Naive thymus-derived CD8-positive, alpha-beta T cell (primary cell): Measurements from ENCODE around the gene APOBEC3H. TPM values are rescaled to one million over a fixed set of nuclear protein-coding genes. Genes with fewer than 3 reads are reported as not detected.
A peak's percentile ranks its signal among the peaks of the same experiment; 100 is the strongest.
"Not testable (repeated sequence)": the region's sequence is repeated elsewhere in the genome, so short reads cannot be mapped to it uniquely, and the experiment has no call there.

ENCODE experiments used
- ATAC-seq, 2 donors: fragments of 150-1000 bp; cut with Tn5 transposase in 1 of 2; sonication (Bioruptor Pico), chemical (Tn5 transposase) in 1 of 2; 1 replicate in 1 of 2; 2 replicates in 1 of 2; pipeline ENCODE4 v1.10.0; 2021; ENCODE audit warnings: mild to moderate bottlenecking in 2 of 2, moderate library complexity in 2 of 2
- POLR2A ChIA-PET: fragments of 350-600 bp; sonication (Branson Sonifier 250); formaldehyde crosslinking; loops from one replicate; lab custom pipeline; 2021; ENCODE audit warnings: antibody characterized with exemption; lab: Charles Lee
- DNase-seq, 10 donors: peaks; one replicate each; pipeline versions ENCODE4 v3.0.0 to v3.0.0-alpha.2; 2020 to 2022
- H3K27ac Mint-ChIP-seq, 10 donors: one replicate each; pipeline ENCODE4 v1.8.0; 2020 to 2022; ENCODE audit warnings: mild to moderate bottlenecking in 10 of 10, mixed read lengths in 10 of 10, moderate library complexity in 4 of 10, inconsistent platforms in 1 of 10
- H3K27me3 Mint-ChIP-seq, 5 donors: one replicate each; pipeline ENCODE4 v1.8.0; 2021 to 2022; ENCODE audit warnings: mixed read lengths in 5 of 5
- H3K36me3 Mint-ChIP-seq, 3 donors: one replicate each; pipeline ENCODE4 v1.8.0; 2020 to 2022; ENCODE audit warnings: mixed read lengths in 3 of 3, mild to moderate bottlenecking in 2 of 3, inconsistent platforms in 1 of 3
- H3K4me1 Mint-ChIP-seq, 4 donors: one replicate each; pipeline ENCODE4 v1.8.0; 2021 to 2022; ENCODE audit warnings: mixed read lengths in 4 of 4
- H3K4me3 Mint-ChIP-seq, 10 donors: one replicate each; pipeline ENCODE4 v1.8.0; 2020 to 2022; ENCODE audit warnings: mild to moderate bottlenecking in 10 of 10, mixed read lengths in 10 of 10, moderate library complexity in 6 of 10, inconsistent platforms in 1 of 10
- H3K9me3 Mint-ChIP-seq, 9 donors: one replicate each; pipeline ENCODE4 v1.8.0; 2020 to 2022; ENCODE audit warnings: mixed read lengths in 9 of 9, mild to moderate bottlenecking in 3 of 9, inconsistent platforms in 1 of 9, moderate library complexity in 1 of 9
- polyA plus RNA-seq, 3 donors: library from polyadenylated mRNA; unstranded; fragments of 300-500 nt; fragmentation: Illumina TruSeq; gene quantifications; one replicate each; pipeline ENCODE4 v1.2.3, GENCODE V29; 2021
- total RNA-seq, 8 experiments: library from RNA in 2 of 8; stranded (reverse) in 2 of 8; gene quantifications; one replicate each; pipeline ENCODE4 v1.2.3 and lab custom pipeline; 2021 to 2026

APOBEC3H gene
- total and polyA plus RNA-seq, 5 experiments from 2014 or later = 0.55 to 3.2 TPM; not detected in 3

DNA sequence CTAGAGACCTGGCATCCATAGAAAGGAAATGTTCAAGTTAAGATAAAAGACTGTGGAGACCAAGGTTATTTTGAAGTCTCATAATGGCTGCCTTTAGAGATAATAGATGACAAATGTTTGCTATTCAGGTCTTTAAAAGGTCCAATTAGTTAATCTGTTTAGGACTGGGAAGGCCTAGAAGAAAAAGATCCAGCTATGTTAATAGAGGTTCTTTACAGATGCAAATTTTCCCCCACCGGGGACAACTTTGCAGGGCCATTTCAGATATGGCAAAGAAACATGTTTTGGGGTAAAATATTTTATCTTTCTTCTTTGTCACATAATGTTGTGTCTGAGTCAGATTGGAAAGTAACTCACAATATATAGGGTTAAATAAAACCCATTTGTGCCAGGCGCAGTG lies 23.1 kb upstream of the APOBEC3H start:
- H3K4me3 Mint-ChIP-seq = no peak overlapping the region
- H3K27me3 Mint-ChIP-seq = no peaks in the 10 kb centered on the region
- no peak for ATAC-seq
- DNase-seq = no peak
- POLR2A ChIA-PET = interaction anchor here (0.6 kb wide), 1 partner anchor 45 kb away, joined by 3 read pairs; no protein-coding TSS in a partner anchor
- H3K36me3 Mint-ChIP-seq = no peaks in the 10 kb centered on the region
- H3K27ac Mint-ChIP-seq = peak overlapping the region in 7 of 10 donors; percentile 5 to 94 (median 29)
- H3K9me3 Mint-ChIP-seq = no peaks in the 10 kb centered on the region
- H3K4me1 Mint-ChIP-seq = peaks cover 9 to 62% (median 35%) of the 10 kb centered on the region in 4 donors

DNA sequence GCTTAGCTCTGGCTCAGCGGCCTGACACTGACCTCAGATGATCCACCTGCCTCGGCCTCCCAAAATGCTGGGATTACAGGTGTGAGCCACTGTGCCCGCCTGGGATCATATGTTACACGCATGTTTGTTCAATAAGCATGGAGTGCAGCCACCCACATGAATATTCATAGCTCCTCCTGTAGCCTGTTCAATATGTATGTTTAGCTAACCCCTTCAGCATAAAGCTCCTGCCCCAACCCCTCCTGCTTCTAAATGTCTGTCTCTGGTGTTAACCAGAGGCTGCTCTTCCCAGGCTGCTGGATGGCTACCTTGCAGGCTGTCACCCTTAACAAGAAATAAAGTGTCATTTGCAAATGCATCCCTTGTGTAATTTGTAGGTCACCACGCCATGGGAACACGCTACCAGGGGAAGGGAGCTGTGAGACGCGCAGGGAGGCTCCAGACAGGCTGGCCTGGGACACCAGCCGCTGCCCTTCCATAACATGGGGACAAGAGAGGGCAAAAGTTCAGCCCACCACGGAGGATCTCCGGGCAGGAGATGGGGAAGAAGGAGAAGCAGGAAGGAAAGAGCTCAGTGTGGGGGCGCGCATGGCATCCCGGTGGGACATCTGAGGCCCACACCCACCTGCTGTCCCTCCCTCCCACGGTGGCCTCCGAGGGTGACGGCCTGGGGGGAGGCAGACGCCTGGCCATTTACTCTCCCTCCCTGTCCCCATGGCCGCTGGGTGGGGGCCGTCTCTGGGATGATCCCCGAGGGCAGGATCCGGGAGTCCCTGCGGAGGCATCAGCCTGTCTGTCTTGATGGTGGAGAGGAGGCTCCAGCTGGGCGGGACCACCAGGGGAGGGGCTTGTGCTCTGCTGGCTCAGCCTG lies 20.7 kb upstream of the APOBEC3H start:
- ATAC-seq, H3K27me3 Mint-ChIP-seq, POLR2A ChIA-PET, DNase-seq, H3K9me3 Mint-ChIP-seq: not testable (repeated sequence)
- H3K27ac Mint-ChIP-seq = peak overlapping the region; percentile 60 to 95 (median 92)
- H3K4me1 Mint-ChIP-seq = peaks cover 13 to 67% (median 45%) of the 10 kb centered on the region in 4 donors
- H3K36me3 Mint-ChIP-seq = peaks cover 0 to 18% (median 7%) of the 10 kb centered on the region in 3 donors
- H3K4me3 Mint-ChIP-seq = peak overlapping the region; percentile 80 to 91 (median 85)

DNA sequence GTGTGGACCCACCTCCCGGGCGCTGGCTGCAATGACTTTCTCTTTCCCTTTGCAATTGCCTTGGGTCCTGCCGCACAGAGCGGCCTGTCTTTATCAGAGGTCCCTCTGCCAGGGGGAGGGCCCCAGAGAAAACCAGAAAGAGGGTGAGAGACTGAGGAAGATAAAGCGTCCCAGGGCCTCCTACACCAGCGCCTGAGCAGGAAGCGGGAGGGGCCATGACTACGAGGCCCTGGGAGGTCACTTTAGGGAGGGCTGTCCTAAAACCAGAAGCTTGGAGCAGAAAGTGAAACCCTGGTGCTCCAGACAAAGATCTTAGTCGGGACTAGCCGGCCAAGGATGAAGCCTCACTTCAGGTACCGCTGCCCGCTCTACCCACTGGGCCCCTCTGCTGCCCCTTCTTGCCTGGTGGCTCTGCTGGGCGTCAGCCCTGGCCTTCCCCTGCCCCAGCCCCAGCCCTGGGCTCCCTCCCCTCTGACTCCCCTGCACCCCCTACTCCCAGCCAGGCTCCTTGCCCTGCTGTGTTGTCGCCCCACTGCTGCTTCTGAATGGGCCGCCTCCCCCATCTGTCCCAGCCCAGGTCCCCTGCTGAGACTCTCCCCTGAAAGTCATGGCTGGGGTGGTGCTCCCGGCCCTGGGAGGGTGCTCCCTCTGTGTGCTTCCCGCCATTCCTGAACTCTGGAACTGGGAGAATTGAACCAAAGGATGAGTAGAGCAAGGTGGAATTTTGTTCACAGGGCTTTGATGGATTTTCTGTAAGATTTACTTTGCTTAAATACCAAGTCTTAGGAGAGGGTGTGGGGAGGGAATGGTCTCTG lies 19.8 kb upstream of the APOBEC3H start, which contains the start of gene APOBEC3G:
Gene APOBEC3G, plus strand, starts transcription at position 250 of the 815 bp plus-strand sequence. Its CDS starts 87 bp downstream, at position 337.
- peak within 1 kb of the TSS; percentile 83 to 92 (median 88) for H3K4me3 Mint-ChIP-seq
- H3K27me3 Mint-ChIP-seq, H3K9me3 Mint-ChIP-seq: not testable (repeated sequence)
- POLR2A ChIA-PET = interaction anchor here (0.6 kb wide), 1 partner anchor 26 kb away, joined by 3 read pairs; no protein-coding TSS in a partner anchor
- peak within 1 kb of the TSS; percentile 92 to 96 (median 94) for H3K27ac Mint-ChIP-seq
- ATAC-seq = peak; percentile 93 to 96
- peaks cover 0 to 27% (median 7%) of the 10 kb centered on the region in 3 donors for H3K36me3 Mint-ChIP-seq
- DNase-seq = peak in 8 of 10 donors; percentile 17 to 60 (median 40)
- peaks cover 14 to 75% (median 52%) of the 10 kb centered on the region in 4 donors for H3K4me1 Mint-ChIP-seq

DNA sequence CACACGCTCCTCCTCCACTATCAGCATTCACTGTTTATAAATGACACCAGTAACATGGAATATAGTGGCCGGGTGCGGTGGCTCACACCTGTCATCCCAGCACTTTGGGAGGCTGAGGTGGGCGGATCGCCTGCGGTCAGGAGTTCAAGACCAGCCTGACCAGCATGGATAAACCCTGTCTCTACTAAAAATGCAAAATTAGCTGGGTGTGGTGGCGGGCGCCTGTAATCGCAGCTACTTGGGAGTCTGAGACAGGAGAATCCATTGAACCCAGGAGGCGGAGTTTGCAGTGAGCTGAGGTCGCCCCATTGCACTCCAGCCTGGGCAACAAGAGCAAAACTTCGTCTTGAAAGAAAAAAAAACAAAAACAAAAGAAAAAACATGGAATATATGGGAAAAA lies 19.1 kb upstream of the APOBEC3H start:
- DNase-seq, ATAC-seq: not testable (repeated sequence)

DNA sequence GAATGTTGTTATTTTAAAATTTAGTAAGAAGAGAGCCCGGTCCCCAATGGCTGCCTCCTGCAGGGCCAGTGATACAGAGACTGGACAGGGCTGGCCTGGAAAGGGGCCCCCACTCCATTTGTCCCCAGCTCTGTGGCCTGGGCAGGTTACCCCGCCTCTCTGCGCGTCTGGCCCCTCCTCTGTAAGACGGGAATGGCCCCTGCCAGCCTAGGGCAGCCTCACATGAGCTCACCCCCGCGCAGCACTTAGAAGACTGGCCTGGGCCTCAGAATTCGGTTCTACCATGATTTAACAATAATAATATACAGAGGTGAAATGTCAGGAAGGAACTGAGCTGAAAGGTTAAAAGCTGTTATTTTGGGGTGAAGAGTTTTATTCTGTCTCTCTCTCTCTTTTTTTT lies 18.7 kb upstream of the APOBEC3H start:
- Mint-ChIP-seq H3K27me3 (no peaks in the 10 kb centered on the region), H3K4me1 (peaks cover 16 to 76% (median 59%) of the 10 kb centered on the region in 4 donors), H3K27ac (peak overlapping the region in 7 of 10 donors; percentile 88 to 96 (median 95)), H3K36me3 (peaks cover 0 to 35% (median 7%) of the 10 kb centered on the region in 3 donors), H3K4me3 (peak overlapping the region; percentile 83 to 92 (median 88)), H3K9me3 (no peaks in the 10 kb centered on the region)
- DNase-seq (no peak), ATAC-seq (no peak)
- POLR2A ChIA-PET = interaction anchor here (0.6 to 1.0 kb wide), 4 partner anchors 12 to 346 kb away, joined by 3 to 4 read pairs (median 3); no protein-coding TSS in a partner anchor

More for the DNA sequence above, 19.1 kb upstream of the APOBEC3H start:
- peaks cover 15 to 74% (median 55%) of the 10 kb centered on the region in 4 donors for H3K4me1 Mint-ChIP-seq
- H3K4me3 Mint-ChIP-seq = peak overlapping the region; percentile 83 to 92 (median 88)
- H3K9me3 Mint-ChIP-seq, H3K27me3 Mint-ChIP-seq: not testable (repeated sequence)
- H3K27ac Mint-ChIP-seq = peak overlapping the region; percentile 88 to 96 (median 94)
- H3K36me3 Mint-ChIP-seq = peaks cover 0 to 31% (median 7%) of the 10 kb centered on the region in 3 donors
- POLR2A ChIA-PET = interaction anchor here (0.6 to 1.0 kb wide), 4 partner anchors 12 to 345 kb away, joined by 3 to 4 read pairs (median 3); no protein-coding TSS in a partner anchor

DNA sequence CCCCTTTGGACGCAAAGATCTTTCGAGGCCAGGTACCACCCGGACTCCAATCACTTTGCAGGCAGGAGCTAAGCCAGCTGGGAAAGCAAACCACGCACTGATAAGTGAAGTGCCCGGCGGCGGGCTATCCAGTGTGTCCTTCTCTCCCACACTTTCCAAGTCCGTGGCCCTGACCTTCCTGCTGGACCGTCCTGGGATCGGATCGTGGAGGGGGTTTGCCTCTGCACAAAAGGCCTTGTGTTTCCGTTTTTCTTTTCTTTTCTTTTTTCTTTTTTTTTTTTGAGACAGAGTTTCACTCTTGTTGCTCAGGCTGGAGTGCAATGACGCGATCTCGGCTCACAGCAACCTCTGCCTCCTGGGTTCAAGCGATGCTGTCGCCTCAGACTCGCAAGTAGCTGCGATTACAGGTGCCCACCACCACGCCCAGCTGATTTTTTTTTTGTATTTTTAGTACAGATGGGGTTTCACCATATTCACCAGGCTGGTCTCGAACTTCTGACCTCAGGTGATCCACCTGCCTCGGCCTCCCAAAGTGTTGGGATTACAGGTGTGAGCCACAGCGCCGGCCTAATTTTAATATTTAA lies 17.9 kb upstream of the APOBEC3H start:
- H3K27ac Mint-ChIP-seq = peak overlapping the region in 5 of 10 donors; percentile 5 to 96 (median 95)
- H3K27me3 Mint-ChIP-seq, H3K9me3 Mint-ChIP-seq, DNase-seq, ATAC-seq: not testable (repeated sequence)
- POLR2A ChIA-PET = interaction anchor here (1.0 kb wide), 2 partner anchors 11 to 15 kb away, joined by 3 to 4 read pairs; no protein-coding TSS in a partner anchor
- H3K4me3 Mint-ChIP-seq = peak overlapping the region in 9 of 10 donors; percentile 18 to 91 (median 64)
- peaks cover 0 to 36% (median 7%) of the 10 kb centered on the region in 3 donors for H3K36me3 Mint-ChIP-seq
- H3K4me1 Mint-ChIP-seq = peaks cover 16 to 70% (median 59%) of the 10 kb centered on the region in 4 donors

DNA sequence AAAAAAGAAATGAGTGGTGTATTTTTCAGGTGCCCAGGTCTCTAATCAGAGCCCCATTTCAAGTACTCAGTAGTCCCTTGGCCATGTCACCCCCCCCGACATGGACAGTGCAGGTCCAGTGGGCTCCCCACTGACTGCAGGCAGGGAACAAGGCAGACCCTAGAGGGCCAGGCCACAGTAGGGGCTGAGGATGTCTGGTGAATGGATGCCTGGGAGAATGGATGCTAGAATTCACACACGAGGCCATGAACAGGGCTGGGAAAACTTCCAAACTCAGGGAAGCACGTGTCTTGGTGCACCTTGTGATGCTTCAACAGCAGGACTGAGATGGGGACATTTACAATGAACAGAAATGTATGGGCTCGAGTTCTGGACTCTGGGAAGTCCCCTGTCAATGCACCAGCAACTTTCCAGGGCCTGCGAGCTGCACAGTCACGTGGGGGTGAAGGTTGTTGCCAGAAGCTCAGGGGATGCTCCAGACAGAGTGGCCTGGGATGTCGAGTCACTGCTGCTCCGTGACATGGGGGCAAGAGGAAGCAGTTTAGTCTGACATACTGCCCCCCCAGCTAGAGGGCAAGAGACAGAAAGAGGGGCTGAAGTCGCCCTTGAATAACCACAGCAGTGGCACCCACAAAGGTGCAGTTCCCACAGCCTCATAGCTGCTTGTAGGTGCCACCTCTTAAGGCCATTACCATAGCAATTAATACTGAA lies 16.8 kb upstream of the APOBEC3H start:
- POLR2A ChIA-PET = no interaction called here
- peak overlapping the region in 4 of 10 donors; percentile 2 to 71 (median 60) for H3K4me3 Mint-ChIP-seq
- no peak for DNase-seq
- no peak for ATAC-seq
- H3K4me1 Mint-ChIP-seq = peaks cover 16 to 67% (median 56%) of the 10 kb centered on the region in 4 donors
- H3K27me3 Mint-ChIP-seq = no peaks in the 10 kb centered on the region
- peak overlapping the region in 8 of 10 donors; percentile 19 to 93 (median 80) for H3K27ac Mint-ChIP-seq
- no peaks in the 10 kb centered on the region for H3K9me3 Mint-ChIP-seq
- peaks cover 0 to 36% (median 7%) of the 10 kb centered on the region in 3 donors for H3K36me3 Mint-ChIP-seq

DNA sequence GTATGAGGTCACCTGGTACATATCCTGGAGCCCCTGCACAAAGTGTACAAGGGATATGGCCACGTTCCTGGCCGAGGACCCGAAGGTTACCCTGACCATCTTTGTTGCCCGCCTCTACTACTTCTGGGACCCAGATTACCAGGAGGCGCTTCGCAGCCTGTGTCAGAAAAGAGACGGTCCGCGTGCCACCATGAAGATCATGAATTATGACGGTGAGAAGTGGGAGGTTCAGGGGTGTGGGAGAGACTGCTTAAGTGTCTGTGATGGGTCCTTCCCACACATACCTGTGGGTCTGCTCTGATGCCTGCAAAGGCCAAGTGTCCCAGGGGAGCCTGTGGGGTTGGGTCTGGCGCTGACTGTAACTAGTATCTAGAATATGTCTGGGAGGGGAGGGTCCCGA lies 16.0 kb upstream of the APOBEC3H start:
- no peak for DNase-seq
- Mint-ChIP-seq H3K4me3 (peak overlapping the region in 4 of 10 donors; percentile 7 to 71 (median 31)), H3K4me1 (peaks cover 16 to 67% (median 52%) of the 10 kb centered on the region in 4 donors), H3K36me3 (peaks cover 0 to 39% (median 7%) of the 10 kb centered on the region in 3 donors), H3K27me3 (no peaks in the 10 kb centered on the region), H3K9me3 (no peaks in the 10 kb centered on the region), H3K27ac (peak overlapping the region in 8 of 10 donors; percentile 63 to 93 (median 78))
- ATAC-seq = no peak
- POLR2A ChIA-PET = no interaction called here

DNA sequence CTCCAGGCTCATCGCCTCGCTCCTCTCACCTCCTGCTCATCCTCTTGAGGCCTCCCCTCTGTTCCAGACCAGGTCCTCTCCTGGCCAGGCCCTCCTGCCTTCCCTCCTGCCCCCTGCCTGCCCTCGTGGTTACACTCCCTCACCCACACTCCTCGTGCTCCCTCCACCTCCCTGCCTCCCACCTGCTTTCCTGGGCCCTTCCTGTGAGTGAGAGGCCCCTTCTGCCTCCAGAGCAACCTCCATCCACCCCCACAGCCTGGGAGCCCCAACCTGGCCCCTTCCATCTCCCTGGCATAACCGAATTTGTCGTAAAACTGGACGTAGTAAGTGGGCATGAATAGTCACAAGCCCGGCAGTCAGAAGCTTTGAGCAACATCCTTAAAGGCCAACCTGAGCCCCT lies 15.4 kb upstream of the APOBEC3H start:
- Mint-ChIP-seq H3K36me3 (peaks cover 0 to 43% (median 12%) of the 10 kb centered on the region in 3 donors), H3K4me1 (peaks cover 12 to 67% (median 48%) of the 10 kb centered on the region in 4 donors), H3K4me3 (peak overlapping the region in 2 of 10 donors; percentile 22 to 34), H3K27ac (peak overlapping the region in 6 of 10 donors; percentile 70 to 93 (median 82)), H3K27me3 (no peaks in the 10 kb centered on the region), H3K9me3 (no peaks in the 10 kb centered on the region)
- POLR2A ChIA-PET = interaction anchor here (0.6 kb wide), 1 partner anchor 32 kb away, joined by 3 read pairs; no protein-coding TSS in a partner anchor
- no peak for ATAC-seq
- DNase-seq = no peak

DNA sequence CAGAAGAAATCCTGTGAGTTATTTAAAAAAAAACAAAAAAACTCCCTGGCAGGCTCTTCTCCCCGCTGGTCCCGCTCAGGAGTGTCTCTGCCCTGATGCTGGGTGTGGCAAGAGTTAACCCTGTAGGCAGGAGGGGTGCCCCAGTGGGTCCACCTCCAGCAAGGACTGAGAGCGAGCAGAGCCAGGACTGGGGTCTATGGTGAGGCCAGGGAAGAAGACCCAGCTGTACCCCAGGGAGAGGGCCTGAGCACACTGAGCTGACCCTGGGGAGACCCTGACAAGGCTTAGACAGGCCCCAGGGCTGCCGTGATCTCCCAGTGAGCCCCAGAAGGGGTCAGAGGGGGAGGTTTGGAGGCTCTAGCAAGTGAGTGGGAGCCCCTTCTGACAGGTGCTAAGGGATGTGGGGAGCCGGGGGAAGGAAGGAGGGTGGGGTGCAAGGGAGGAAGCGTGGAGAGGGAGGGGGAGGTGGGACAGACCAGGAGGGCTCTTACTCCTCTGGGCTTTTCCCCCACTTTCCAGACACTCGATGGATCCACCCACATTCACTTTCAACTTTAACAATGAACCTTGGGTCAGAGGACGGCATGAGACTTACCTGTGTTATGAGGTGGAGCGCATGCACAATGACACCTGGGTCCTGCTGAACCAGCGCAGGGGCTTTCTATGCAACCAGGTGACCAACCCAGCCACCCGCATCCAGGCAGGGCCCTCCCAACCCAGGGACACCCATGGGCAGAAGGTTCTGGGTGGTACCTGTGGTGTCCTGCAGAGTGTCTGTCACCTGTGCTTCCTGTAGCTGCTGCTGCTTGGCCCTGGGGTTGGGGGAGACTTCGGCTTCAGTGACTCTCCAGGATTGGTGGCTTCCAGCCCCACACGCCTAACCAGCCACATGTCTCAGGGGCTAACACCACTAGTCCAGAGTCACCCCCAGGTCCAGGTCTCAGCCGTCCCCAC lies 13.6 kb upstream of the APOBEC3H start:
- DNase-seq = no peak
- H3K9me3 Mint-ChIP-seq = peaks cover 0 to 2% (median 0%) of the 10 kb centered on the region in 9 donors
- POLR2A ChIA-PET = no interaction called here
- peaks cover 0 to 45% (median 12%) of the 10 kb centered on the region in 3 donors for H3K36me3 Mint-ChIP-seq
- ATAC-seq = no peak
- peak overlapping the region in 7 of 10 donors; percentile 9 to 84 (median 33) for H3K27ac Mint-ChIP-seq
- H3K4me1 Mint-ChIP-seq = peaks cover 15 to 72% (median 47%) of the 10 kb centered on the region in 4 donors
- no peaks in the 10 kb centered on the region for H3K27me3 Mint-ChIP-seq
- H3K4me3 Mint-ChIP-seq = no peak overlapping the region
